HepG2 (cell line): ENCODE measurements around the gene BCO2. TPM values are rescaled to one million over a fixed set of nuclear protein-coding genes. Genes with fewer than 3 reads are reported as not detected.

Experiments used
- ATAC-seq: fragments of 200-7000 bp; cut with Tn5 transposase; 3 replicates; pipeline ENCODE4 v1.9.1; 2020; ENCODE audit warnings: mild to moderate bottlenecking, moderate library complexity
- BruUV-seq: library from RNA; stranded (reverse); fragments of 400-500 nt; replicated peaks from 2 replicates; lab custom pipeline; 2021; lab: Mats Ljungman, UMichigan
- CTCF ChIA-PET: fragments of 300-600 bp; formaldehyde crosslinking; extraction: SDS; loops from one replicate; lab custom pipeline; 2021; ENCODE audit warnings: low total read pairs, inconsistent platforms, low intra/inter-chr PET ratio; lab: Yijun Ruan, JAX
- POLR2A ChIA-PET: fragments of 350-600 bp; sonication (Branson Sonifier 250); formaldehyde crosslinking; loops from one replicate; lab custom pipeline; 2020; ENCODE audit warnings: antibody characterized with exemption, inconsistent platforms; lab: Yijun Ruan, JAX
- DNase-seq: peaks from one replicate; pipeline ENCODE4 v3.0.0-alpha.2; 2015; ENCODE audit warnings: low spot score
- FAIRE-seq: peaks from 3 replicates; lab custom pipeline; 2011; peaks lifted over from hg19 to GRCh38; lab: Jason Lieb, UNC
- H2AFZ ChIP-seq: one replicate; pipeline ENCODE4 v1.6.1; 2011; ENCODE audit warnings: low read length, inconsistent platforms
- H3K27ac ChIP-seq: fragments of 300-600 bp; 3 replicates; pipeline ENCODE4 v1.8.0; 2011; ENCODE audit warnings: mixed run types, mild to moderate bottlenecking, mixed read lengths, low read length, inconsistent platforms; ENCODE audit not compliant: insufficient read depth; ENCODE audit errors: extremely low read length
- H3K27me3 ChIP-seq, 2 experiments: fragments of 200-600 bp in 1 of 2; 2 replicates in 1 of 2; 3 replicates in 1 of 2; pipeline versions ENCODE4 v1.6.0 to v1.8.0; 2011; ENCODE audit warnings: low read length in 2 of 2, mild to moderate bottlenecking in 2 of 2, moderate library complexity in 2 of 2, inconsistent platforms in 1 of 2; ENCODE audit not compliant: insufficient read depth in 2 of 2, control insufficient read depth in 1 of 2
- H3K36me3 ChIP-seq, 2 experiments: fragments of 200-600 bp in 1 of 2; replicated peaks in 1 of 2; 2 replicates in 1 of 2; 3 replicates in 1 of 2; pipeline versions ENCODE4 v1.5.1 to v1.8.0; 2011; ENCODE audit warnings: low read length in 2 of 2, inconsistent platforms in 1 of 2; ENCODE audit not compliant: insufficient read depth in 2 of 2, control insufficient read depth in 1 of 2
- H3K4me1 ChIP-seq: 2 replicates; pipeline ENCODE4 v1.5.1; 2012; ENCODE audit warnings: low read length, inconsistent platforms; ENCODE audit not compliant: insufficient read depth
- H3K4me2 ChIP-seq: 2 replicates; pipeline ENCODE4 v1.6.0; 2011; ENCODE audit warnings: low read depth, low read length, inconsistent platforms
- H3K4me3 ChIP-seq, 3 experiments: fragments of 200-600 bp in 1 of 3; sonication (generic), shearing (Covaris generic) in 1 of 3; replicated peaks in 1 of 3; 2 replicates each; pipeline ENCODE4 v1.5.1; 2011 to 2016; ENCODE audit warnings: low read length in 3 of 3, inconsistent platforms in 2 of 3, low read depth in 2 of 3, mild to moderate bottlenecking in 2 of 3, control low read depth in 1 of 3, mixed read lengths in 1 of 3; ENCODE audit not compliant: insufficient read depth in 1 of 3
- H3K79me2 ChIP-seq: one replicate; pipeline ENCODE4 v1.6.1; 2011; ENCODE audit warnings: low read length, inconsistent platforms; ENCODE audit not compliant: insufficient read depth
- H3K9ac ChIP-seq: 2 replicates; pipeline ENCODE4 v1.6.0; 2011; ENCODE audit warnings: mild to moderate bottlenecking, low read depth, low read length, inconsistent platforms; ENCODE audit not compliant: insufficient read depth
- H3K9me3 ChIP-seq: 2 replicates; pipeline ENCODE4 v1.5.1; 2012; ENCODE audit warnings: mild to moderate bottlenecking, low read length
- H4K20me1 ChIP-seq: 2 replicates; pipeline ENCODE4 v1.6.0; 2011; ENCODE audit warnings: inconsistent platforms, mild to moderate bottlenecking, low read length, moderate library complexity; ENCODE audit not compliant: insufficient read depth
- SAFB2 ChIP-seq: sonication (generic); formaldehyde crosslinking; IDR thresholded peaks from 2 replicates; pipeline ENCODE4 v1.5.1; 2020; ENCODE audit warnings: missing genetic modification reagents, low read depth, mild to moderate bottlenecking, borderline replicate concordance
- ZNF253 ChIP-seq: sonication (generic); formaldehyde crosslinking; IDR thresholded peaks from 2 replicates; pipeline ENCODE4 v1.8.0; 2022; ENCODE audit warnings: mild to moderate bottlenecking, missing genetic modification reagents, borderline replicate concordance
- ZNF446 ChIP-seq: sonication (generic); formaldehyde crosslinking; IDR thresholded peaks from 2 replicates; pipeline ENCODE4 v1.5.0; 2020; ENCODE audit warnings: mild to moderate bottlenecking, missing genetic modification reagents
- ZNF777 ChIP-seq: sonication (generic); formaldehyde crosslinking; IDR thresholded peaks from 2 replicates; pipeline ENCODE4 v1.4.0; 2020; ENCODE audit warnings: missing genetic modification reagents
- ZNF850 ChIP-seq: sonication (generic); formaldehyde crosslinking; conservative IDR thresholded peaks from 2 replicates; pipeline ENCODE4 v1.9.0; 2021; ENCODE audit warnings: mild to moderate bottlenecking, missing genetic modification reagents
- WGBS: methylation state at CpG from one replicate; pipeline ENCODE4 v1.1.6; 2017; ENCODE audit warnings: low lambda C conversion rate; 5-methylcytosine and 5-hydroxymethylcytosine counted together
- in situ Hi-C: cut with HindIII; loops from 2 replicates; pipeline ENCODE4 v1.10.0; 2017; ENCODE audit warnings: low pct_unique_long_range_greater_than_20kb; ENCODE audit not compliant: extremely low pct_ligation_motif_present
- intact Hi-C: fragments of 100-400 bp; cut with micrococcal nuclease; formaldehyde crosslinking; loops from one replicate; pipeline ENCODE4 v1.10.0; 2022; ENCODE audit not compliant: unreplicated experiment
- polyA plus RNA-seq, 8 experiments: library from polyadenylated mRNA; depleted of rRNA in 3 of 8; stranded (reverse) in 7 of 8; unstranded in 1 of 8; fragments of >200 nt; fragmentation: Illumina TruSeq in 4 of 8; extraction: Trizol in 4 of 8; gene quantifications; 2 replicates each; pipeline versions ENCODE4 v1.2.1 to v1.2.3, GENCODE V29; 2011 to 2016; ENCODE audit warnings: low read depth in 4 of 8, missing spikeins in 1 of 8, mixed read lengths in 1 of 8; ENCODE audit not compliant: insufficient read depth in 1 of 8
- total RNA-seq, 5 experiments: library from RNA; depleted of rRNA; stranded (reverse); fragments of >200 nt; fragmentation: Illumina TruSeq; extraction: Trizol; gene quantifications; 2 replicates each; pipeline ENCODE4 v1.2.3, GENCODE V29; 2016; ENCODE audit warnings: low read depth in 1 of 5
- TF ChIP-seq, protein P1 (sequence below): sonication (generic); formaldehyde crosslinking; IDR thresholded peaks from 2 replicates; pipeline ENCODE4 v1.8.1; 2023; ENCODE audit warnings: mild to moderate bottlenecking, missing genetic modification reagents, borderline replicate concordance
- TF ChIP-seq, protein P2 (sequence below): fragments of 450-650 bp; IDR thresholded peaks from 2 replicates; pipeline ENCODE4 v1.6.1; 2017; ENCODE audit warnings: mild to moderate bottlenecking

BCO2 gene
- total and polyA plus RNA-seq, 2 of the 13 experiments (the other 11 are each of a cell fraction or from before 2014, with no cell fraction given): 0.38 to 0.58 TPM

DNA sequence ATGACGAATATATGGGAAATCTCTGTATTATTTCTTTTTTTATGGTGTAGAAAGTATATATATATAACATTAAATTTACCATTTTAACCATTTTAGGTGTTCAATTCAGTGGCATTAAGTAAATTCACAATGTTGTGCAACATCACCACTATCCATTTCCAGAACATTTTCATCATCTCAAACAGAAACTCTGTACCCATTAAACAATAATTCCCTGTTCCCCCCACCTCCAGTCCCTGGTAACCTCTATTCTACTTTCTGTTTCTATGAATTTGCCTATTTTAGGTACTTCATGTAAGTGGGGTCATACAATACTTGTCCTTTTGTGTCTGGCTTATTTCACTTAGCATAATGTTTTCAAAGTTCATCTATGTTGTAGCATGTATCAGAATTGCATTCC lies 35.6 kb downstream of the BCO2 start:
- BruUV-seq: no TSS peak
- Histone ChIP-seq H3K79me2 (no peaks in the 10 kb centered on the region), H4K20me1 (no peaks in the 10 kb centered on the region), H3K9me3 (no peaks in the 10 kb centered on the region), H3K9ac (no peak overlapping the region), H3K27ac (no peak overlapping the region)
- intact Hi-C loops: loop anchor here (10.0 kb wide), 1 partner anchor 1074 kb away; no protein-coding TSS in a partner anchor
- no peak for ATAC-seq
- in situ Hi-C loops: loop anchor here (10.0 kb wide), 1 partner anchor 344 kb away; no protein-coding TSS in a partner anchor
- no peak for TF ChIP-seq ZNF850 (CRISPR knock-in tag)
- TF ChIP-seq ZNF446 (CRISPR knock-in tag): no peak
- TF ChIP-seq, protein P1, sequence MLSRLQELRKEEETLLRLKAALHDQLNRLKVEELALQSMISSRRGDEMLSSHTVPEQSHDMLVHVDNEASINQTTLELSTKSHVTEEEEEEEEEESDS (CRISPR knock-in tag): no peak
- no peak for TF ChIP-seq SAFB2 (CRISPR knock-in tag)
- TF ChIP-seq, protein P2, sequence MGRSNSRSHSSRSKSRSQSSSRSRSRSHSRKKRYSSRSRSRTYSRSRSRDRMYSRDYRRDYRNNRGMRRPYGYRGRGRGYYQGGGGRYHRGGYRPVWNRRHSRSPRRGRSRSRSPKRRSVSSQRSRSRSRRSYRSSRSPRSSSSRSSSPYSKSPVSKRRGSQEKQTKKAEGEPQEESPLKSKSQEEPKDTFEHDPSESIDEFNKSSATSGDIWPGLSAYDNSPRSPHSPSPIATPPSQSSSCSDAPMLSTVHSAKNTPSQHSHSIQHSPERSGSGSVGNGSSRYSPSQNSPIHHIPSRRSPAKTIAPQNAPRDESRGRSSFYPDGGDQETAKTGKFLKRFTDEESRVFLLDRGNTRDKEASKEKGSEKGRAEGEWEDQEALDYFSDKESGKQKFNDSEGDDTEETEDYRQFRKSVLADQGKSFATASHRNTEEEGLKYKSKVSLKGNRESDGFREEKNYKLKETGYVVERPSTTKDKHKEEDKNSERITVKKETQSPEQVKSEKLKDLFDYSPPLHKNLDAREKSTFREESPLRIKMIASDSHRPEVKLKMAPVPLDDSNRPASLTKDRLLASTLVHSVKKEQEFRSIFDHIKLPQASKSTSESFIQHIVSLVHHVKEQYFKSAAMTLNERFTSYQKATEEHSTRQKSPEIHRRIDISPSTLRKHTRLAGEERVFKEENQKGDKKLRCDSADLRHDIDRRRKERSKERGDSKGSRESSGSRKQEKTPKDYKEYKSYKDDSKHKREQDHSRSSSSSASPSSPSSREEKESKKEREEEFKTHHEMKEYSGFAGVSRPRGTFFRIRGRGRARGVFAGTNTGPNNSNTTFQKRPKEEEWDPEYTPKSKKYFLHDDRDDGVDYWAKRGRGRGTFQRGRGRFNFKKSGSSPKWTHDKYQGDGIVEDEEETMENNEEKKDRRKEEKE: no peak
- no peak for TF ChIP-seq ZNF253 (CRISPR knock-in tag)
- no peak for TF ChIP-seq ZNF777 (CRISPR knock-in tag)
- TF ChIP-seq, all 625 proteins: peak for 0
- Histone ChIP-seq H3K4me2 (no peak overlapping the region), H3K27me3 (no peaks in the 10 kb centered on the region), H3K4me1 (peaks cover 11% of the 10 kb centered on the region), H2AFZ (no peak overlapping the region), H3K36me3 (no peaks in the 10 kb centered on the region), H3K4me3 (no peak overlapping the region)
- CTCF ChIA-PET: no interaction called here
- POLR2A ChIA-PET: no interaction called here
- DNase-seq: no peak
- WGBS: 7% methylated on average over 1 of the region's 1 CpG
- FAIRE-seq: no peak
